D721Med (cell line): ENCODE data around the gene SPA17.

ENCODE experiments used
- DNase-seq: peaks from one replicate; pipeline ENCODE4 v3.0.0; 2011; ENCODE audit warnings: low spot score; ENCODE audit not compliant: insufficient read length
- FAIRE-seq: peaks from 2 replicates; lab custom pipeline; 2011; peaks lifted over from hg19 to GRCh38; lab: Jason Lieb, UNC
- TF ChIP-seq, protein P1 (sequence below): IDR thresholded peaks from 2 replicates; pipeline ENCODE4 v1.5.1; 2012; ENCODE audit warnings: mild to moderate bottlenecking, control low read depth; ENCODE audit not compliant: insufficient read depth; ENCODE audit errors: missing control alignments

The SPA17 gene

DNA sequence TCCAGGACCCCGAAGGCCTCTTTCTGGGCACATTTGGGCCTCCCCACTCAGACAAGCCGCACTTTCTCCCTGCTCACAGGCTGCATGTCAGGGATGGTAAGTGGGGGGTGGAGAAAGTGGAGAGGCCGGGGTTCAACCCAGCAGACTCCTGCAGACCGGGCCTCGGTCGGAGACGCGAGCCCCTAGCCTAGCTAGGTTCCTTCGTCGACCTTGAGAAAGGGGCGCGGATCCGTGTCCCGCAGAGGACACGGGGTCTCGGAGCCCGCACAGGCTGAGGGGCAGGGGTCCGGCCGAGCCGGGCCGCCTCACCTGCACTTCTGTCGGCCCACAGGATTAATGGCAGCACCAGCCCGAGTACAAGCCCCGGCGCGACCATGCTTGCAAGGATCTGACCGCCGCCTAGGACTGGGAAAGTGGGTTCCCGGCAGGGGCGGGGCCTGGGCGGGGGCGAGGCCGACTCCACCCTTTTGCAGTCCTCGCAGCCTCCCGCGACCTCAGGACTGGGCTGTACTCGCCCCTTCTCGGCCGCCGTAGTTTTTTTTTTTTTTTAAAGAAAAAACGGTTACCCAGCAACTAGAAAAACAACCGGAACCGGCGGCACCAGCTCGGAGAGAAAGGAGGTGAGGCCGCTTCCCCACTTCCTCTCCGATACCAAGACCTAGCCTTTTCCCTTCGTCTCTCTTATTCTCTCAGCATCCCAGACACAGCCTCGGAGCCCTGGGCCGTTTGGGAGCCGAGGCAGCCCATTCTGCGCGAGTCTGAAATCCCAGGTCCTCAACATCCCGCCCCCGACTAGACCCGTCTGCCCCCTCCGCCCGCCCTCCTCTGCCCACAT lies at the start of gene SPA17, which contains the start of gene SIAE:
Gene SPA17, plus strand, starts transcription at position 572 of the 835 bp plus-strand sequence. CDS start 1,361 bp downstream, outside the sequence.
Gene SIAE, minus strand, starts transcription at position 407 of the 835 bp plus-strand sequence. Its CDS starts 31 bp downstream, at position 376.
- peak; percentile 79 for DNase-seq
- no peak for FAIRE-seq
- TF ChIP-seq, protein P1, sequence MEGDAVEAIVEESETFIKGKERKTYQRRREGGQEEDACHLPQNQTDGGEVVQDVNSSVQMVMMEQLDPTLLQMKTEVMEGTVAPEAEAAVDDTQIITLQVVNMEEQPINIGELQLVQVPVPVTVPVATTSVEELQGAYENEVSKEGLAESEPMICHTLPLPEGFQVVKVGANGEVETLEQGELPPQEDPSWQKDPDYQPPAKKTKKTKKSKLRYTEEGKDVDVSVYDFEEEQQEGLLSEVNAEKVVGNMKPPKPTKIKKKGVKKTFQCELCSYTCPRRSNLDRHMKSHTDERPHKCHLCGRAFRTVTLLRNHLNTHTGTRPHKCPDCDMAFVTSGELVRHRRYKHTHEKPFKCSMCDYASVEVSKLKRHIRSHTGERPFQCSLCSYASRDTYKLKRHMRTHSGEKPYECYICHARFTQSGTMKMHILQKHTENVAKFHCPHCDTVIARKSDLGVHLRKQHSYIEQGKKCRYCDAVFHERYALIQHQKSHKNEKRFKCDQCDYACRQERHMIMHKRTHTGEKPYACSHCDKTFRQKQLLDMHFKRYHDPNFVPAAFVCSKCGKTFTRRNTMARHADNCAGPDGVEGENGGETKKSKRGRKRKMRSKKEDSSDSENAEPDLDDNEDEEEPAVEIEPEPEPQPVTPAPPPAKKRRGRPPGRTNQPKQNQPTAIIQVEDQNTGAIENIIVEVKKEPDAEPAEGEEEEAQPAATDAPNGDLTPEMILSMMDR: no peak

DNA sequence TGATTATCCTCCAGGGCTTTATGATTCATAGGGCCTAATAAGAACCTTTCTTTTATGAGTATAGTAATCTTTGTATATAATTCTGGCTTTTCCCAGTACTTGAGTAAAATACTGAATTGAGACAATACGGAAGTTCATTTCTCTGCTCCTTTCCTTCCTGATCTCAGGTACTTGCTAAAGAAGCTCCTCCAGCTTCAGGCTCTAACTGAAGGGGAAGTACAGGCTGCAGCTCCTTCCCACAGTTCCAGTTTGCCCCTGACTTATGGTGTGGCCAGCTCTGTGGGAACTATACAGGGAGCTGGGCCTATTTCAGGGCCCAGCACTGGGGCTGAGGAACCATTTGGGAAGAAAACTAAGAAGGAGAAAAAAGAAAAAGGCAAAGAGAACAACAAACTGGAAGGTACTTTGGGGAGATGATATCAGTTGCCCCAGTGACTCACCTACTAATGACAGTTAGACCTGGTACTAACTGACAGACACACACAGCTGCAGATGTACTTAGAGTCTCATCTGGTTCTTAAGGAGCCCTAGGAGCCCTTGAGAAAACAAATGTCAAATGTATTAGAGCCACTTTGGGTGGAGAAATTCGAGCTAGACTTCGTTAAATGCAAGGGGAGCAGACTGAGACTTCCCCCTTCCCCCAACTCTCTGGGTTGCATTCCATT lies 48.1 kb upstream of the SPA17 start:
- FAIRE-seq: no peak
- DNase-seq: no peak
- TF ChIP-seq, protein P1: no peak

DNA sequence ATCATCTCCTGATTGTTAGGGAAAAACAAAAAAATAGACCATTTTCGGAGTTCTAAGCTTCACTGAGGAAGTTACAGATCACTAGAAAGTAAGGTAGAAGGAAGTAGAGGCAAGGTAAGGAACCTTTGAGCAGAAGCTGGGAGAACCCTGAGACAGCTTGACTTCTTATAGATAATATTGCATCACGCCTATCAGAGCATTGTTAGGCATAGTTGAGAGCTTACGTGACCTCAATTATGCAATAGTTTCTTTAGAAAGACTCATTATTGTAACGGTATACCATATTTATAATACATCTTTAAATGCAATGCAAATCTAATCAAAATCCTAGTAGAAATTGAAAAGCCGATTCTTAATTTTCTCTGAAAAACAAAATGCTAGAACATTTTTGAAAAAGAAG lies 46.2 kb upstream of the SPA17 start:
- DNase-seq (no peak), FAIRE-seq (no peak)
- TF ChIP-seq, protein P1: no peak

DNA sequence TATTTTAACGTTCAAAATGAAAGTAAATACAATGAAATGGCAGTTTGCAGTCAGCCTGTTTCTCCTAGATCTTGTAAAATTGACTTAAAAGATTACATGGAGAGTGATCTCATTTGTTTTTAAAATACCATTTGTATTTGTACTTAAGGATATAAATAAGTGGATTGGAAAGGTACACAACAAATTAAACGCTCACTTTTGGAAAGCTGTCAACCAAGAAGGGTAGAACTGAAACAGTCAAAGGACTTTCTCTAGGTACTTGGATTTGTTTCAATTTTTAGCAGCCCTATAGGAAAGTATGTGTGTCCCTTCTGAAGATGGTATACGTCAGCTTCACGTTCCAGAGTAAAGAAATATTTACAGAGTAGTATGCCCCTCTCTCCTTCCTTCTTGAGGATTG lies 43.7 kb upstream of the SPA17 start:
- no peak for FAIRE-seq
- TF ChIP-seq, protein P1: no peak
- no peak for DNase-seq

DNA sequence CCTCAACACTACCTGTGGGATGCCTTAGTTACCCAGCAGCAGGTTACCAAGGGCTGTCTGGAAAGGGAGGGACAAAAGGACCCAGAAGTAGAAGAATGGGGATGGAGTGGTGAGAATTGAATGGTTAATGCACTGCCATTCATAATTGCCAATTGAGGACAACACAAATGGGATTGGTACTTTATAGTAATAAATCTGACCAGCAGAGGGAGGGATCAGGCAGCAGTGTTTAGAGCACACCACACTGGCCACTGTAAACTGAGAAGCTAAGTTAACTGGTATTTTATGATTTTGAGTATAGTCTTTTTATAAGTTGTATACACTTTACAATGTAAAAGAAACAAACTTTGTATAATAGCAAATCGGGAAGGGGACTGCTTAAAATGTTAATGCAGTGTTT lies 40.3 kb upstream of the SPA17 start:
- FAIRE-seq (no peak), DNase-seq (no peak)
- TF ChIP-seq, protein P1: peak; percentile 3

DNA sequence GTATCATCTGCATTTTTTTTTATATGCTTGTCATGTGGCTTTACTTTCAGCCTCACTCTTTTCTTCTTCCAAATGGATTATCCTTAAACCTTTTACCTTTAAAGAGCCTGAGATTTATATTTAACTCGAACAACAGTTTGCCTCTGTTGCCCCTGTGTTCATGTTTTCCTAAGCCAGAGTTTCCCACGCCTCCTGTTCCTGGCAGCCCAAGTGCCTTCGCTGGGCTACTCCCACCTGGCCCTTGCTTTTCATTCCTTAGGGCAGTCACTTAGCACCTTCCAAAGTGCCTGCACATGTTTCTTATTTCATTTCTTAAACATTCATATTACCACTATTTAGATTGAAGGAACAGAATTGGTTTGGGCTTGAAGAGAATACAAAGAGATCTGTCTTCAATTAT lies 37.8 kb upstream of the SPA17 start:
- TF ChIP-seq, protein P1: no peak
- DNase-seq (no peak), FAIRE-seq (no peak)
